HFFc6 (cell line): ENCODE results near the gene AP1G2. TPM values are rescaled to one million over a fixed set of nuclear protein-coding genes. Genes with fewer than 3 reads are reported as not detected.
A peak's percentile ranks its signal among the peaks of the same experiment; 100 is the strongest.

Experiments used
- DNase-seq: peaks from one replicate; pipeline ENCODE4 v3.0.0-alpha.2; 2018
- H3K27ac Mint-ChIP-seq: 2 replicates; pipeline ENCODE4 v1.8.0; 2020; ENCODE audit warnings: mild to moderate bottlenecking, mixed read lengths
- H3K27me3 Mint-ChIP-seq: 2 replicates; pipeline ENCODE4 v1.8.0; 2021; ENCODE audit warnings: mild to moderate bottlenecking, moderate library complexity, mixed read lengths; ENCODE audit not compliant: insufficient read depth
- H3K36me3 Mint-ChIP-seq: 2 replicates; pipeline ENCODE4 v1.8.0; 2021; ENCODE audit warnings: low read depth, mixed read lengths
- H3K4me1 Mint-ChIP-seq: 2 replicates; pipeline ENCODE4 v1.8.0; 2020; ENCODE audit warnings: low read depth, mixed read lengths
- H3K4me3 Mint-ChIP-seq: 2 replicates; pipeline ENCODE4 v1.8.0; 2020; ENCODE audit warnings: mild to moderate bottlenecking, moderate library complexity, mixed read lengths
- H3K9me3 Mint-ChIP-seq: 2 replicates; pipeline ENCODE4 v1.8.0; 2020; ENCODE audit warnings: mild to moderate bottlenecking, mixed read lengths
- CTCF ChIP-seq: fragments of 200-600 bp; sonication (generic); IDR thresholded peaks from 2 replicates; pipeline ENCODE4 v1.5.0; 2021; ENCODE audit warnings: antibody characterized with exemption, mild to moderate bottlenecking
- total RNA-seq, 6 experiments: library from RNA; stranded (reverse); fragmentation: NEBNext Ultra II Directional; extraction: Animal tissue kit (Norgen Biotek cat#: 25700); gene quantifications; 2 replicates in 1 of 6; 3 replicates in 5 of 6; pipeline ENCODE4 v1.2.3, GENCODE V29; 2021

AP1G2 gene
- total RNA-seq, 6 experiments from 2014 or later: 1.6 to 8.3 (median 2.2) TPM

GRCh38 chr14:23556700-23557440 lies 10.7 kb downstream of the AP1G2 start:
- no peak for DNase-seq
- no peak for TF ChIP-seq CTCF
- Mint-ChIP-seq H3K4me1 (peaks cover 30% of the 10 kb centered on the region), H3K27ac (peak overlapping the region; percentile 95), H3K36me3 (peaks cover 4% of the 10 kb centered on the region; the same call in 1 of the 2 replicates), H3K27me3 (peaks cover 2% of the 10 kb centered on the region; the same call in 1 of the 2 replicates), H3K4me3 (peak overlapping the region; percentile 99), H3K9me3 (no peaks in the 10 kb centered on the region)

DNA sequence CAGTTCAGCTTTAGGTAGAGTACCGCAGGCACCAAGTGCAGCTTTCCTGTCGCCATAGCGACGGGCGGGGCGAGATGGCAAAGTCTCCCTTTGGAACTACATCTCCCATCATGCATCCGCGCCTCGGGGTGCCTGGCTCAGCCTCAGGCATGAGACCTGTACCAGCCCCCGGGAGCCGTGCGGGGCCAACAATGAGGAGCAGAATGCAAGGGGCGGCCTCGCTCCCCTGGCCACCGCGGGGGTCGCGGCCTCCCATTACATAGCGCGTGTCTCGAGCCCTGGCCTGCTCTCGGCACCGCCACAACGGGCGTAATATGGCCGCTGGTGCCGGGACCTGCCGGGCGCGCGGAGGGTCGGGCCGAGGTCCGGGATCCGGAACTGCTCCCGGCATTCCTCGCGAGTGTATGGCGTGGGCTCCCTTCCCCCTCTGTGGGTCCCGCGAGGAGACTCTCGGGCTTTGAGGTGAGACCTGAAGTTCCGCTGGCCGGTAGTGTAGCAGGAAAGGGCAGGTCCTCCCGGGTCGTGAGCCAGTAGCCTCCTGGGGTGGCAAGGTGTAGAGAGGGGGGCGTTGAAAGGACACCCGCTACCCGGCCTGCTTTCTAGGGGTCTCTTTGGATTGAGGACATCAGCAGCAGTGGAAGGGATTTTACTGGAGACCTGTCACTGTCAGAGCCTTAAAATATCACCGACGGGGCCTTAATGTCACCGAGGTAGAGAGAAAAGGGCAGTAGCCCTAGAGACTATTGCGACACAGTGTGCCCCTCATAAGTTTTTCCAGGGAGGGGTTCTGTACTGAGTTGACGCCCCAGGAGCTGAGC lies 11.5 kb downstream of the AP1G2 start, which contains the start of gene THTPA:
TSS of gene THTPA (plus strand) at position 390 of the 818 bp plus-strand sequence. CDS start 487 bp downstream, outside the sequence.
- peaks cover 30% of the 10 kb centered on the region for H3K4me1 Mint-ChIP-seq
- peak within 1 kb of the TSS; percentile 95 for H3K27ac Mint-ChIP-seq
- H3K4me3 Mint-ChIP-seq: peak within 1 kb of the TSS; percentile 99
- peak; percentile 86 for DNase-seq
- H3K36me3 Mint-ChIP-seq: peaks cover 4% of the 10 kb centered on the region; the same call in 1 of the 2 replicates
- H3K9me3 Mint-ChIP-seq: no peaks in the 10 kb centered on the region
- H3K27me3 Mint-ChIP-seq: peaks cover 2% of the 10 kb centered on the region; the same call in 1 of the 2 replicates
- no peak for TF ChIP-seq CTCF

DNA sequence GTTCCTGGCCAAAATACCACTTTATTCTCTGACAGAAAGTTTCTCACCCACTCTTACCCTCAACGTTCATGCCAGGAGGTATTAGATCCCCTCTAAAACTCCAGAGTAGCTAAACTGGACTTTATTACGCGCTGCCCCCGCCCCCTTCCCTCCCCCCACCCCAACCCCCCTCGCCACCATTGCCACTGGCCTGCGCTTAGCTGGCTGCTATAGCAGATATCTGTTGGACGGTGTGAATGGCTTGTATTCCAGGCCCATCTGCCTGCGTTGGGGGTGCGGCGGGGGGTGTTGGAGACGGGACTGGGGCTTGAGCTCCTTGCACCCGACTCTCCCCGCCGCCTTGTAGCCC lies 12.1 kb downstream of the AP1G2 start:
- H3K36me3 Mint-ChIP-seq: peaks cover 4% of the 10 kb centered on the region; the same call in 1 of the 2 replicates
- peaks cover 2% of the 10 kb centered on the region; the same call in 1 of the 2 replicates for H3K27me3 Mint-ChIP-seq
- H3K9me3 Mint-ChIP-seq: no peaks in the 10 kb centered on the region
- TF ChIP-seq CTCF: no peak
- H3K27ac Mint-ChIP-seq: peak overlapping the region; percentile 95
- H3K4me3 Mint-ChIP-seq: peak overlapping the region; percentile 99
- no peak for DNase-seq
- peaks cover 30% of the 10 kb centered on the region for H3K4me1 Mint-ChIP-seq

- DNase-seq: peak; percentile 26
- H3K4me1 Mint-ChIP-seq: peaks cover 10% of the 10 kb centered on the region
Measured at GRCh38 chr14:23551266-23552028, 16.1 kb downstream of the AP1G2 start, which contains the start of gene ZFHX2. TSS of gene ZFHX2 (minus strand) at chr14:23551765. CDS start at chr14:23535325, 16,440 bp downstream.

More at GRCh38 chr14:23551266-23552028, 16.1 kb downstream of the AP1G2 start, which contains the start of gene ZFHX2:
- Mint-ChIP-seq H3K27ac (no peak within 1 kb of the TSS; the same call in 1 of the 2 replicates), H3K27me3 (peaks cover 2% of the 10 kb centered on the region; the same call in 1 of the 2 replicates), H3K36me3 (no peaks in the 10 kb centered on the region), H3K4me3 (no peak within 1 kb of the TSS), H3K9me3 (no peaks in the 10 kb centered on the region)
- TF ChIP-seq CTCF: no peak
